Measurements from ENCODE around the gene STK32C. TPM values are rescaled to one million over a fixed set of nuclear protein-coding genes. Genes with fewer than 3 reads are reported as not detected.

The STK32C gene
- 2.5 and 5.1 TPM in 2 replicates for total RNA-seq (2013; cell fraction: nucleolus; rRNA removed)
- total RNA-seq (2014; rRNA removed) (8.4 and 10.1 TPM in 2 replicates), total RNA-seq (2014; rRNA removed; fragmentation: Illumina TruSeq; extraction: Trizol) (3.8 and 4.5 TPM in 2 replicates), total RNA-seq (2021) (10.7 and 11.5 TPM in 2 replicates), polyA plus RNA-seq (2011; rRNA removed) (1.5 and 1.9 TPM in 2 replicates), polyA plus RNA-seq (2014; fragmentation: Illumina TruSeq; extraction: Trizol) (3.3 and 4.5 TPM in 2 replicates), polyA plus RNA-seq (2014; fragmentation: Nextera tagmentation; extraction: Ambion mirVana) (1 to 10 TPM; 1.6 to 4.1 TPM), polyA plus RNA-seq (2014; rRNA removed) (12.4 and 18.1 TPM in 2 replicates), polyA plus RNA-seq (2016; fragmentation: Nextera tagmentation; extraction: Ambion mirVana) (10 to 100 TPM; 10.5 to 11.3 TPM), polyA minus RNA-seq (2011; rRNA and poly(A)+ RNA removed) (0.62 TPM in 1 of 2 replicates, not detected in the other), Bru-seq, nascent RNA (percentile 32 among the genes with signal in this experiment), BruChase-seq, experiment 1, labeled RNA remaining after a 6-hour chase (percentile 36 among the genes with signal in this experiment), BruChase-seq, experiment 2, labeled RNA remaining after a 2-hour chase (percentile 35 among the genes with signal in this experiment)
- 8.7 TPM for polyA plus RNA-seq (2011; ENCODE audit: low read depth)
- 1.4 and 1.9 TPM in 2 replicates for polyA plus RNA-seq (2011; cell fraction: cytosol; rRNA removed)
- 1.1 and 2.6 TPM in 2 replicates for polyA plus RNA-seq (2011; cell fraction: nucleus; rRNA removed)
- polyA plus RNA-seq (2012): 8.1 and 13.5 TPM in 2 replicates
- not detected in 2 replicates for polyA minus RNA-seq (2011; cell fraction: cytosol; rRNA and poly(A)+ RNA removed)
- polyA minus RNA-seq (2011; cell fraction: nucleus; rRNA and poly(A)+ RNA removed): 0.36 and 0.96 TPM in 2 replicates
- long read RNA-seq, experiment 1, partial matches to known transcripts: 0 of 1 reads
- long read RNA-seq, experiment 1, other reads (novel, unspliced or antisense): 1 of 1 reads
- long read RNA-seq, experiment 2, partial matches to known transcripts: 0 of 1 reads
- long read RNA-seq, experiment 2, other reads (novel, unspliced or antisense): 1 of 1 reads

GRCh38 chr10:132307823-132308586, at the start of gene STK32C:
Gene STK32C, minus strand, starts transcription at chr10:132307950. Its CDS starts 117 bp downstream, at chr10:132307833.
- DNase-seq (ENCODE audit: low read depth, low spot score) (no peak), ATAC-seq (peak; percentile 91), FAIRE-seq (no peak)
- Histone ChIP-seq H3K9me3 (replicated peaks; ENCODE audit: control insufficient read depth, insufficient read depth, low read length) (no peaks in the 10 kb centered on the region; the same call in 2 of the 3 replicates), H3K4me1 (ENCODE audit: control insufficient read depth, insufficient read depth, low read length) (no peaks in the 10 kb centered on the region), H3K4me2 (ENCODE audit: control insufficient read depth, insufficient read depth) (peak within 1 kb of the TSS; percentile 81), H3K9ac (ENCODE audit: control insufficient read depth, insufficient read depth, low read length) (no peak within 1 kb of the TSS), H3K36me3 (ENCODE audit: control insufficient read depth in 2 of 2, insufficient read depth in 2 of 2, low read length in 1 of 2) (no peaks in the 10 kb centered on the region), H3K4me3 (peak within 1 kb of the TSS; percentile 70), H2AFZ (ENCODE audit: control insufficient read depth, low read depth, low read length) (peak within 1 kb of the TSS; percentile 82), H3K27ac (ENCODE audit: control insufficient read depth, insufficient read depth) (no peak within 1 kb of the TSS), H3K79me2 (ENCODE audit: control insufficient read depth, insufficient read depth, low read length) (no peaks in the 10 kb centered on the region), H3K27me3 (replicated peaks in 1 of 2; ENCODE audit: control insufficient read depth in 2 of 2, insufficient read depth in 2 of 2, low read length in 1 of 2) (peaks cover 7 to 13% of the 10 kb centered on the region in 2 experiments), H4K20me1 (ENCODE audit: control insufficient read depth, insufficient read depth) (no peaks in the 10 kb centered on the region; the same call in none of the 2 replicates)
- no peak for TF ChIP-seq CBX5 (IDR thresholded peaks at IDR 0.05; ENCODE audit: low read depth)
- TF ChIP-seq EGR1 (IDR thresholded peaks at IDR 0.05; ENCODE audit: borderline replicate concordance in 1 of 2, low read depth in 2 of 2, low read length in 2 of 2): 0 out of 3 replicates have a peak, but pooled peaks of 1 of the 2 experiments have one; percentile 21
- BruUV-seq (replicated peaks): no TSS peak
- CTCF ChIA-PET: no interaction called here
- SMC1A ChIA-PET (ENCODE audit: uncharacterized antibody, unreplicated experiment): no interaction called here
- POLR2A ChIA-PET: no interaction called here
- in situ Hi-C loops (cut with MboI): no loop called here
- RAD21 ChIA-PET (ENCODE audit: unreplicated experiment): interaction anchor here (0.6 kb wide), 1 partner anchor 117 kb away, joined by 3 read pairs; no protein-coding TSS in a partner anchor
- 4% methylated on average over 43 of the region's 84 CpGs for WGBS (ENCODE audit: insufficient coverage, insufficient replicate concordance, low lambda C conversion rate, missing lambda C conversion rate)
- intact Hi-C loops (cut with micrococcal nuclease; ENCODE audit: unreplicated experiment): no loop called here

Data from GM12878 (cell line).